HG02642 (cell line): ENCODE measurements around the gene CARD10.
A peak's percentile ranks its signal among the peaks of the same experiment; 100 is the strongest.
"Not testable (repeated sequence)": the region's sequence is repeated elsewhere in the genome, so short reads cannot be mapped to it uniquely, and the experiment has no call there.

ENCODE experiments used
- ATAC-seq: cut with Tn5 transposase; IDR thresholded peaks from one replicate; pipeline ENCODE4 v1.9.1; 2021; ENCODE audit warnings: mild to moderate bottlenecking; ENCODE audit not compliant: unreplicated experiment, poor library complexity

CARD10 gene

DNA sequence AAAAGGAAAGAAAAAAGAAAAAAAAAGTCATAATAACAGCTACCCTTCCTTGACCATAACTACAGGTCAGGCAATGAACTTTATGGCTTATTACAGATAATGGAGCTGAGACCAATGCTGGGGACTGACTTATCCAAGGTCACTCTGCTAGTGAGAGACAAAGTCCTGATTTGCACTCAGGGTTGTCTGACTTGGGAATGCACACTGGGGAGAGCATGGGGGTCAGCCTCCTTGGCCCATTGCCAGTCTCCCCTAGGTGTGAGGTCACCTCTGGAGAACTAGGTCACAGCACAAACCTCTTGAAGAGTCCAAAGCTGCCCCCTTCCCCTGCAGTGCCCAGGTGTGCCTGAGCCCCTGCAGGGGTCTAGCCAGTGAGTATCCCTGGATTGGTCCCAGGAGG is 35.8 kb upstream of the CARD10 start:
- no peak for ATAC-seq

DNA sequence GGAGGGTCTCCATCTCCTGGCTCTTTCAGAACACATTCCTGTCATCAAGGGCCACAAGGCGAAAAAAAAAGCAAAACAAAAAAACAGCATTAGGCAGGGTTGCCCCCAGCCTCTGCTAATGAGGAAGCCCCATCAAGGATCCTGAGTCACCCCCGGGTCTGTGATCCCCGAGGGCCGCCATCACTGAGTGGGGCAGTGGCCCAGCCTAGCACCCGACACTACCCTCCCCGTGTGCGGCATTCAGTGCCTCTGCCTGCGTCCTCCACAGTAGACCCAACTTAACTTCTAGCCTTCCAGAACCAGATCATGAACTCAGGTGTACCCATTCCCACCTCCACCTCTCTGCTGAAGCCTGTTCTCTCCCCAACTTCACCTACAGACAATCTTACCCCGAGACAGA is 34.5 kb upstream of the CARD10 start:
- ATAC-seq, result no peak

DNA sequence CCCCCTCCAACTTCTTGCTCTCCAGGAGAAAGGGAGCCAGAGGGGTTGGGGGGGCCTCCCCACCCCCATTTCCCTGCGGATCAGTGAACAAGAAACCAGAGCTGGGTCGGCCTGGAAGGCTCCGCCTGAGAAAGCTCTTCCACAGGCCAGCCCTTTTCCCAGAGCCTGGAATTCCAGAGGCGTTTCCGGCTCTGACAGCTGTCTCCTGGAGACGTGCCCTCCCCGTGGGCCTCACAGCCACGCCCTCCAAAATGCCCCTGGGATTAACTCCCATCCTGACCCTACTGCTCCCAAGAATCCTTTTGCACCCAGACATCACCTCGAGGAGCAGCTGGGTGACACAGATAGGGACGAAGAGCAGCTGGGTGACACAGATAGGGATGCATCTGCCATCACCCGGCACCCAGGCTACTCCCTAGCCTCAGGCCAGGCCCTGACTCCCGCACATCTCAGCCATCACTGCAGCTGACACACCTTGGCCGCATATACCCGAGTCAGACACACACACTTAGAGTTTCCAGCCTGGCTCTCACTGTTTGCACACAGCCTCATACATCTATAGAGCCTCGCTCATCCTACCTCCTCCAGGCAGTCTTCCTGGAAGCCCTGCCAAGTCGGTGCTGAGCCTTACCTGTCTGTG is 33.4 kb upstream of the CARD10 start:
- no peak for ATAC-seq

DNA sequence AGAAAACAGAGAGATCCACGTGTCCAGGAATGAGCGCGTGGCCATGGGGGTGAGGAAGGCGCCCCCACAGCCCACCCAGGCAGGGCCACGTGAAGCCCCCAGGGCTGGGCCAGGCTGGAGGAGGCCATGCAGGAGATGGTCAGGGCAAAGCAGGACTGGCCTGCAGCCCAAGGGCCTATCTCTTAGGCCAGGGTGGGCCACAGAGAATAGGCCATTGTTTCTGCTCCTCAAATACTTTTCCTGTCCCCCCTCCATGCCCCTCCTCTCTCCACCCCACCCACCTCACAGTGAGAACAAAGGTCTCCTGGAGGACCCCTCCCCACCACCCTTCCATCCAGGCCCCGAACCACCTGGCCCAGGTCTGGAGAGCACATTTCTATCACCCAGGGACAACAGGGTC is 32.8 kb upstream of the CARD10 start:
- ATAC-seq, result no peak

DNA sequence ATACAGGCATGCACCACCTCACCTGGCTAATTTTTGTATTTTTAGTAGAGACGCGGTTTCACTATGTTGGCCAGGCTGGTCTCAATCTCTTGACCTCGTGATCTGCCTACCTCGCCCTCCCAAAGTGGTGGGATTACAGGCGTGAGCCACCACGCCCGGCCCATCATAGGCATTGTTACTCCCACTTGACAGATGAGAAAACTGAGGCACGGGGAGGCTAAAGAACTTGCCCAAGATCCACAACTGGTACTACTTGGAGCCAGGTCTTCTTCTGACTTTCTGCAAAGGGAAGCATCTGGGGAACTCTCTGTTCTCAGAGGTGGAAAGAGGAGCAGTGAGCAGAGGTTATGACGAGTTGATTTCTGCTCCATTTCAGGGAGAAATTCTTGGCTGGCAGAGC is 31.7 kb upstream of the CARD10 start:
- ATAC-seq, result not testable (repeated sequence)

DNA sequence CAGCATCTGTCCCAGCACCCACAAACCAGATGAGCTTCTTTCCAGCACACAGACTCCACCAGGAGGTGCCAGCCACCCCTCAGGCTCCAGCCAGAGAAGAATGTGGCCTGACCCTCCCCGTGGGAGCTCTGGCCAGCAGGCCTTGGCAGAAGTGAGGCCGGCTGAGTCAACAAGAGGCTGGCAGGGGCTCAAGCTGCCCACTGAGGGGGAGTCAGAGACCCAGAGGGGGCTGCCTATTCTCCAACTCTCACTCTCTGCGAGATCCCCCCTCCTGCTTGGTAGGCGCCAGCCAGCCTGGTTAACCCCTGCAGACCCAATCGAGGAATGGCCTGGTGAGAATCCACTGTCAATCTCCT is 30.5 kb upstream of the CARD10 start:
- no peak for ATAC-seq

DNA sequence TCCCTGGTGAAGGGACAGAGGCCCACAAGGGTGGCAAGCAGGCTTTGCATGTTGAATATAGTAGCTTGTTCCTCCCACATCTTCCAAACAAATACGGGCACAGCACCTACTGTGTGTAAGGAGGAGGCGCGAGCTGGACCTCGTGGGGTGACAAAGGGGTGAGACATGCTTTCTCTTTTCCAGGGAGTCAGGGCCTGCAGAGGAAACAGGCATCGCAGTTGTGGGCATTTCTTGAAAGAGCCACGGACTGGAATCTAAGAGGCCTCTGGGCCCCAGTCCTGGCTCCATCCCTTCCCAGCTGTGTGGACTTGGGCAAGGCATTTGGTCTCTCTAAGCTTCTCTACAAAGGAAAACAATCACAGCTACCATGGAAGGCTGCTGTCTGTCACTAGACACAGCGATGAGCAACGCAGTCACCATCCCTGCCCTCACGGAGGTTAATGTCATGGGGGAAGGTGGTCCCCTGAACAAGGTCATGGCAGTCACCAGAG is 28.1 kb upstream of the CARD10 start:
- no peak for ATAC-seq

DNA sequence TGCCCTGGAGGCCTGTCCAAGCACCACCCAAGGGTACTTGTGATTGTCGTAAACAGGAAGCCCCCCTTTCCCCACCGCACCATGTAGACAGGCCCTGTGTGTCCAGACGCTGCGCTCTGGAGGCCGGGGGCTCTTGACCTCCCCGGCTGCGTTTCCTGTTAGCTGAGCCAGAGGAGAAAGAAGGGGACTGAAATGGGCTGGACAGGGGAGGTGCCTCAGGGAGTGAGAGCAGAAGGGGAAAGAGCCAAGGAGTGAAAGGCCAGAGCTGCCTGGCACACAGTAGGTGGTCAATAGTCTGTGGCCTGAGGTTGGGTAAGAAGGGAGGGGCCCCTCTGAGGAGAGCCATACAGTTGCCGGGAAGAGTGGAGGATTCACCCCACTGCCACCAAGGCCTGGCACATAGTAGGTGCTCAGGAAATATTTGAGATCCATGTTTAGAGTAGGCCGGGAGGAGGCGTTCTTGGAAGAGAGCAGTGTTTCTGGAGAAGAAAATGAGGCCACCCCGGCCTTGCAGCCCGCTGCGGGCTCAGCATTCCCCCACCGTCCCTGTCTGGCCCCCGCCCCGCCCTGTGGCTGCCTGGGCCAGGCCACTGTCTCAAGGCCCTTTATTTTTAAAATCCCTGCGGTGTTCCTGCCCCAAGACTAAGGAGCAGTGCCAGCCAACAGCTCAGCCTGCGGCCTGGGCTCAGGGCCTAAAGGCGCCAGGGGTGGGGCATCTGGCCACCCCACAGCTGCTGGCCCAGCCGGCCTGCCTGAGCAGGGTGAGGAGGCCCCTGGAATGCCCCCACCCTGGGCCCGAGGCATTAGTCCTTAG is 27.4 kb upstream of the CARD10 start:
- no peak for ATAC-seq

DNA sequence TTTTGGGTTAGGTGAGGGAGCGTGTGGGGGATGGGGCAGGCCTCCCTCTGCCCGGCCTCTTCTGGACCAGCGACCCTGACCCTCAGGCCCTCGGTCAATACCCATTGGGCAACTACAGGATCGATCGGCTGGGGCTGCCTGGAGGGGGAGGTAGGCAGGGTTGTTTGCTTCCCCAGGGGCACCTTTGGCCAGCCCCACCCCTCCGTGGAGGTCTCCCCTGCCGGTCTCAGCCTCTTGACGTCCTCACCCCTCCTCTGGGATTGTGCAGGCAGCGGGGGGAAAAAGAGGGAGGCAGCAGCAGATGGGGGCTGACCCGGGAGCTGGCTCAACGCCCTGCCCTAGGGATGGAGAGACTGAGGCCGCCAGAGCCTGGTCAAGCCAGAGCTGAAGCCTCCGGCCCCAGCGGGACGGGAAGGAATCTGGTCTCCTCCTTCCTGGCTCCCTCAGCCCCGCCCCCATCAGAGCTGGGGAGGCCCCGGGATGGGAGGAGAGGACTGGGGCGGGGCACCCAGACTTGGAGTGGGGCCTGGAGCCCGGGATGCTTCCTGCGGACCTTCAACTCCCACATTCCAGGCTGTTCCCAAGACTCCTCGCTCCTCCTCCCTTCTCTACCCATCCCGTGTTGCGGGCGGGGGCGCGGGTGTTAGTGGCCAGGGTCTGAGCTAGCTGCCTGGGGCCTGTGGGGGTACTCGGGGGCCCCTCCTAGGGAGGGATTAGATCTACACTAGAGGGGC is 26.7 kb upstream of the CARD10 start:
- no peak for ATAC-seq

DNA sequence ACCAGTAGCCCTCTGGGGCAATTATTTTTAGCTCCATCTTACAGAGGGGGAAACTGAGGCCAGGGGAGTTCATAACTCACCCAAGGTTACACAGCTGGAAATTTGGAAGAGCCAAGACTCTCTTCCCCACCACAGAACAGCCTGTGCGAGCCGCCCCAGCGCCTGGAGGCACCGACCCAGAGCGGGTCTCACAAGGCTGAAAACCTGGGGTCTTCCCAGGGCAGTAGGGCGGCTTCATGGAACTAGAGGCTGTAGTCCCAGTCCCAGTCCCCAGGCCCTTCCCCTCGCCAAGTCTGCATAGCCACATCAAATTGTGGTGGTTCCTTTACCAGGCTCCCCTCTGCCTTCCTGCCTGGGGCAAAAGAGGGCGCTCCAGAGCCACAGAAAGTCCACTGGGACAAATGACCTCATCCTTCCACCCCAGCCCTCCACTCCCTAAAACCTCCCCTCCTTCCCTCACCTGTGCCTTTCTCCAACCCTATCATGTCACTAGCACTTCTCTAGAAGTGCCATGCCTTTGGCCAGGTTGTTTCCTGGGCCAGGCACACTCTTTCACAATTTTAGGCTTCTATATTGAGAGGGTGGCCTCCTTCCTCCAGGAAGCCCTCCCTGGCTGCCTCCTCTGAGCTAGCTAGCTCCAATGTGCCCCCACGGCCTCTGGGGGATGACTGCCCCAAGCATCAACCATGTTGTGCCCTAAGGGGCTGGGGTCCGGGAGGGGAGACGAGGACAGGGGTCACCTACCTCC is 25.9 kb upstream of the CARD10 start:
- no peak for ATAC-seq

DNA sequence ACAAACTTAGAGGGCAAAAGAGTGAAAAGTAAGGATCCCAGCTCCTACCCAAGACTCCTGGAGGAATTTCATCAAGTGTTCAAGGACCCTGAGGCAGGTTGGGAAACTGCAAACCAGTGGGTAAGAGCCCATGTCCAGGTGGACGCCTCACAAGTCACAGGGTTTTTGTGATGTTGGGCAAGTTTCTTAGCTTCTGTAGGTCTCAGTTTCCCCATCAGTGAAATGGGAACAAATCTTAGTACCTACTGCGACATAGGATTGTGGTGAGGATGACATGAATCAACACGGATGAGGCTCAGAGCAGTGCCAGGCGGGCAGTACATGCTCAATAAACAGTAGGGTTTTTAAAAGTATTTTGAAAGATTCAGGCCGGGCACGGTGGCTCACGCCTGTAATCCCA is 23.7 kb upstream of the CARD10 start:
- no peak for ATAC-seq

DNA sequence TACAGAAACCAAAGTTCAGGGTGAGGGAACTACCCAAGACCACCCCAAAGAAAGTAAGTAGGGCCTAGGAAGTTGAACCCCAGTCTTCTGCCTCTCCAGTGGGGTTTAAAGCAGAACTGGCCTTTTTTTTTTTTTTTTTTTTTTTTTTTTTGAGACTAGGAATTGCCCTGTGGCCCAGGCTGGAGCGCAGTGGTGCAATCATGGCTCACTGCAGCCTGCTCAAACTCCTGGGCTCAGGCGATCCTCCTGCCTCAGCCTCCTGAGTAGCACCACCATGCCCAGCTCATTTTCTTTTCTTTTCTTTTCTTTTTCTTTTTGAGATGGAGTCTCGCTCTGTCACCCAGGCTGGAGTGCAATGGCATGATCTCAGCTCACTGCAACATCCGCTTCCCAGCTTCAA is 23.2 kb upstream of the CARD10 start:
- ATAC-seq, result not testable (repeated sequence)

DNA sequence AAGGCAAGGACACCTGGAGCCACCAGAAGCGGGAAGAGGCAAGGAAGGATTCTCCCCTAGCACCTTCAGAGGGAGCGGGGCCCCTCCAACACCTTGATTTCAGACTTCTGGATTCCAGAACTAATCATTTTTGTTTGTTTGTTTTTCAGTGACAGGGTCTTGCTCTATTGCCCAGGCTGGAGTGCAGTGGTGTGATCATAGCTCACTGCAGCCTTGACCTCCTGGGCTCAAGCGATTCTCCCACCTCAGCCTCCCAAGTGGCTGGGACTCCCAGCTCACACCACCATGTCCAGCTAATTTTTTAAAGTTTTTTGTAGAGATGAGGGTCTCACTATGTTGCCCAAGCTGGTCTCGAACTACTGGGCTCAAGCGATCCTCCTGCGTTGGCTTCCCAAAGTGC is 20.6 kb upstream of the CARD10 start:
- not testable (repeated sequence) for ATAC-seq

DNA sequence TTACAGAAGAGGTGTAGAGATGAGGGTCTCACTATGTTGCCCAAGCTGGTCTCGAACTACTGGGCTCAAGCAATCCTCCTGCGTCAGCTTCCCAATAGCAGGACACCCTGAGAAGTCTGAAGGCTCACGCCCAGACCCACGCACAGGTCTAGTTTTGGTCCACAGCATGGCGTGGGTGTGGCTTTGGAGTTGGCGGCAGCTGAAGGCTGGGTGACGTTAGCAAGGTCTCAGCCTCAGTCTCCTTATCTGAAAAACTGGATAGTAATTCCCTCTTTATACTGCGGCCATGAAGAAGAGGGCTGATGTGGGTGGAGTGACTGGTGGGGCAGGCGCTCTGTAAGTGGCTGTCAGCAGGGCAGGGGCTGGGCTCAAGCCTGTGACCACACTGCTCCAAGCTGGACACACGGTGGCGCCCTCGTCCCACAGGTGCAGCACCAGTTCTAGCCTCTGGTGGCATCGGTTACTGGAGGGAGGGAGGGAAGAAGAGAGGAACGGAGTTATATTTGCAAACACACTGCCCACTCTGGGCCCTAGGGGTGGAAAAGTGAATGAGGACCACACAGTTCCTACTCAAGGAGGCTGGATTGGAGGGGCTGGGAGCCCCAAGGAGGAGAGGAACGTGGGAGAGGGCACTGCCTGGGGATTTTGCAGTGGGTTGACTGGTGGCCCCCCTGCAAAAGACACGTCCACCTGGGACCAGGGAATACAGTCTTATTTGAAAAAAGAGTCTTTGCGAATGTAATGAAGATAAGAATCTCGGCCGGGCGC is 19.6 kb upstream of the CARD10 start:
- peak; percentile 83 for ATAC-seq

DNA sequence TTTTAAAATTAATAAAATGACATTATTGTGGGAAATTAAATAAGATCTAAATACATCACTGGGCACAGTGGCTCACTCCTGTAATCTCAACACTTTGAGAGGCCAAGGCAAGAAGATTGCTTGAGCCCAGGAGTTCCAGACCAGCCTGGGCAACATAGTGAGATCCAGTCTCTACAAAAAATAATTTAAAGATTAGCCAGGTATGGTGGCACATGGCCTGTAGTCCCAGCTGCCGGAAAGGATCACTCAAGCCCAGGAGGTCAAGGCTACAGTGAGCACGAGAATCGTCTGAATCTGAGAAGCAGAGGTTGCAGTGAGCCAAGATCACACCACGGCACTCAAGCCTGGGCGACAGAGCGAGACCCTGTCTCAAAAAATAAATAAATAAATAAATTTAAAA is 15.9 kb upstream of the CARD10 start:
- ATAC-seq, result no peak

DNA sequence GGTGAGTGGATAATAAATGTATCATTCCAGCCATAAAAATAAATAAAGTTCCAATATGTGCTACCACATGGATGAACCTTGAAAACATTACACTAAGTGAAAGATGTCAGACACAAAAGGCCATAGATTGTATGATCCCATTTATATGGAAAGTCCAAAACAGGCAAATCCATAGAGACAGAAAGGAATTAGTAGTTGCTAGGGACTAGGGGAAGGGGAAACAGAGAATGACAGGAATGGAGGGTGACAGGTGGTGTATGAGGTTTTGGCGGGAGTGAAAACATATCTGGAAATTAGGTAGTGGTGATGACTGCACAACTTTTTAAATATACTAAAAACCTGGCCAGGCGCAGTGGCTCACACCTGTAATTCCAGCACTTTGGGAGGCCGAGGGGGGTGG is 15.2 kb upstream of the CARD10 start:
- ATAC-seq, result no peak

DNA sequence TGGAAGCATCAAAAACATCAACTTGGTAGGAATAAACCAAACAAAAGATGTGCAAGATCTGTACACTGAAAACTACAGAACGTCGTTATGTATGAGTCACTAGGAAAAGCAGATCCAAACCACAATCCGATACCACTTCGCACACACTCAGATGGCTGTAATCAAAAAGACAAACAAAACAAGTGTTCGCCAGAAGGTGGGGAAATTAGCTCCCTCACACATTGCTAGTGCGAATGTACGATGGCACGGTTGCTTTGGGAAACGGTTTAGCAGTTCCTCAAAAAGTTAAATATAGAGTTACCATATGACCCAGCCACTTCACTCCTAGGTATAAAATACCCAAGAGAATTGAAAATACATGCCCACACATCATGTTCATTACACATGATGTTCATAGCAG is 14.8 kb upstream of the CARD10 start:
- ATAC-seq, result no peak

DNA sequence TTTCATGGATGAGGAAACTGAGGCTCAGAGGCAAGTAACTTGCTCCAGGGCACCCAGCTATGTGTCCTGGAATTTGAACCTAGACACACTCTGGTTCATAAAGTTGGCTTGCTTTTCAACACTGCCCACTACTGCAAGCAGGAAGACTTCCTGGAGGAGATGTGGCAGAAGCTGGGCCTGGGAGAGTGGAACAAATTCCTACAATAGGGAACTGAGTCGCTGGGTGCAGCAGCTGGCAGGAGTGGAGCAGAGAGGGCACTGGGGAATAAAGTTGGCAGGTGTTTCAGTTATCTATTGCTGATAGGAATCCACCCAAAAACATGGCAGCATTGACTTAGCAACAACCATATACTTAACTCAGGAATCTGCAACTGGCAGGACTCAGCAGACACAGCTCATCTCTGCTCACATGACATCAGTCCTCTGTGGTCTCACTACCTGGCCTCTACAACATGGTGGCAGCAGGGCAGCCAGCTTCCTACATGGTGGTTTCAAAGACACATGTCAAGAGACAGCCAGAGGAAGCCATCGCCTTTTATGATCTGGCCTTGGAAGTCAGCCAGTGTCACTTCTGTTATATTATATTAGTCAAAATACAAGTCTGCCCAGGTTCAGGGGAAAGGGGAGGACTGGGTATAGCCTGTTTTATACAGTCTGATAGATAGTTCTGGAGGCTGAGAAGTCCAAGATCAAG is 10.6 kb upstream of the CARD10 start:
- ATAC-seq, result no peak

DNA sequence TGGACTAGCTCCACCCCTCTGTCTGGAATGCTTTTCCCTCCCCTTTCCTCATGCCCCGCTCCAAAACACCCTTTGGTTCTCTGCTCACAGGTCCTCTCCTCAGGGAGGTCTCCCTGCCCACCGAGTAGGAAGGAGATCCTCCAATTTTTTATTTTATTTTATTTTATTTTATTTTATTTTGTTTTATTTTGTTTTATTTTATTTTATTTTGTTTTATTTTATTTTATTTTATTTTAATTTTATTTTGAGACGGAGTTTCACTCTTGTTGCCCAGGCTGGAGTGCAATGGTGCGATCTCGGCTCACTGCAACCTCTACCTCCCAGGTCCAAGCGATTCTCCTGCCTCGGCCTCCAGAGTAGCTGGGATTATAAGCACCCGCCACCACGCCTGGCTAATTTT is 8.7 kb upstream of the CARD10 start:
- ATAC-seq, result not testable (repeated sequence)
